K562 (cell line): ENCODE measurements around the gene MIEN1. TPM values are rescaled to one million over a fixed set of nuclear protein-coding genes. Genes with fewer than 3 reads are reported as not detected.

Experiments
- CBX1 ChIP-seq: sonication (generic); IDR thresholded peaks from 2 replicates; pipeline ENCODE4 v1.6.1; 2016; ENCODE audit warnings: antibody characterized with exemption, low read depth, mild to moderate bottlenecking
- CREB1 ChIP-seq, 2 experiments: sonication (generic) in 1 of 2; formaldehyde crosslinking in 1 of 2; IDR thresholded peaks; 2 replicates each; pipeline versions ENCODE4 v1.6.1 to v1.8.0; 2012 to 2022; ENCODE audit warnings: inconsistent platforms in 1 of 2, mild to moderate bottlenecking in 1 of 2, missing genetic modification reagents in 1 of 2, moderate library complexity in 1 of 2
- CTCF ChIP-seq, 3 experiments: IDR thresholded peaks in 2 of 3; conservative IDR thresholded peaks in 1 of 3; 2 replicates each; pipeline ENCODE4 v1.5.1; 2011 to 2012; ENCODE audit warnings: low read length in 3 of 3, mild to moderate bottlenecking in 3 of 3, control low read depth in 2 of 3, improper control_type of control experiment in 1 of 3, inconsistent platforms in 1 of 3, low read depth in 1 of 3, mixed read lengths in 1 of 3, moderate library complexity in 1 of 3; ENCODE audit not compliant: insufficient read depth in 2 of 3
- E2F8 ChIP-seq: fragments of 450-650 bp; IDR thresholded peaks from 2 replicates; pipeline ENCODE4 v1.7.1; 2018; ENCODE audit warnings: mild to moderate bottlenecking, low read depth; ENCODE audit not compliant: partially characterized antibody
- EP400 ChIP-seq: fragments of 450-650 bp; IDR thresholded peaks from 2 replicates; pipeline ENCODE4 v1.6.1; 2017; ENCODE audit warnings: antibody characterized with exemption, mild to moderate bottlenecking, moderate library complexity
- NKRF ChIP-seq: fragments of 450-650 bp; IDR thresholded peaks from 2 replicates; pipeline ENCODE4 v1.6.1; 2016; ENCODE audit warnings: borderline replicate concordance
- PRDM10 ChIP-seq: fragments of 450-650 bp; IDR thresholded peaks from 2 replicates; pipeline ENCODE4 v1.6.1; 2018; ENCODE audit not compliant: partially characterized antibody
- SMARCA5 ChIP-seq: fragments of 450-650 bp; IDR thresholded peaks from 2 replicates; pipeline ENCODE4 v1.6.1; 2016
- SOX6 ChIP-seq: fragments of 450-650 bp; IDR thresholded peaks from 2 replicates; pipeline ENCODE4 v1.6.1; 2014; ENCODE audit warnings: mild to moderate bottlenecking
- SRF ChIP-seq, 2 experiments: fragments of 250-450, 450-650 bp in 1 of 2; sonication (Bioruptor Pico) in 1 of 2; sonication (generic) in 1 of 2; formaldehyde crosslinking; IDR thresholded peaks; 2 replicates each; pipeline versions ENCODE4 v1.5.0 to v1.5.1; 2020 to 2022; ENCODE audit warnings: mild to moderate bottlenecking in 1 of 2, missing genetic modification reagents in 1 of 2
- STAT5B ChIP-seq: fragments of 250-450 bp; sonication (Bioruptor Pico); IDR thresholded peaks from 2 replicates; pipeline ENCODE4 v1.8.0; 2021; ENCODE audit warnings: mild to moderate bottlenecking, inconsistent platforms
- TFAP4 ChIP-seq: sonication (generic); formaldehyde crosslinking; IDR thresholded peaks from 2 replicates; pipeline ENCODE4 v1.8.0; 2022; ENCODE audit warnings: missing genetic modification reagents, mild to moderate bottlenecking, moderate library complexity, borderline replicate concordance
- ZFX ChIP-seq: sonication (generic); formaldehyde crosslinking; IDR thresholded peaks from 2 replicates; pipeline ENCODE4 v1.8.0; 2022; ENCODE audit warnings: mild to moderate bottlenecking, missing genetic modification reagents, moderate library complexity
- polyA plus RNA-seq, 8 experiments: library from polyadenylated mRNA; depleted of rRNA in 4 of 8; stranded (reverse) in 5 of 8; unstranded in 3 of 8; fragments of >200 nt; fragmentation: Nextera tagmentation in 2 of 8; fragmentation: Illumina TruSeq in 1 of 8; extraction: Ambion mirVana in 2 of 8; extraction: Trizol in 1 of 8; gene quantifications; 2 replicates each; pipeline versions ENCODE4 v1.2.1 to v1.2.3, GENCODE V29; 2011 to 2014; ENCODE audit warnings: inconsistent platforms in 1 of 8, missing spikeins in 1 of 8
- total RNA-seq, 7 experiments: library from RNA; depleted of rRNA in 6 of 7; stranded (reverse); fragments of >200 nt in 6 of 7; fragmentation: Illumina TruSeq in 2 of 7; extraction: Trizol in 2 of 7; gene quantifications; 2 replicates each; pipeline versions ENCODE4 v1.2.1 to v1.2.3, GENCODE V29; 2011 to 2021; ENCODE audit warnings: low replicate concordance in 1 of 7

MIEN1 gene
- total and polyA plus RNA-seq, 9 of the 15 experiments (the other 6 are each of a cell fraction or from before 2014, with no cell fraction given): 61.3 to 142 (median 78.9) TPM

GRCh38 chr17:39730095-39730921 lies at the start of gene MIEN1 (continued):
- peak; percentile 59 for TF ChIP-seq NKRF
- TF ChIP-seq PRDM10: no peak
- TF ChIP-seq CTCF (IDR thresholded peaks at IDR 0.05 in 2 of 3, conservative IDR thresholded peaks at IDR 0.05 in 1 of 3; ENCODE audit: insufficient read depth in 2 of 3, low read depth in 1 of 3, low read length in 3 of 3): peak; percentile 80 to 92 (median 85)
- TF ChIP-seq EP400: peak; percentile 75; the same call in 1 of the 2 replicates
- TF ChIP-seq STAT5B (CRISPR knock-in tag): no peak
- TF ChIP-seq SRF (CRISPR knock-in tag; IDR thresholded peaks at IDR 0.05): no peak
- peak; percentile 70 for TF ChIP-seq TFAP4 (CRISPR knock-in tag)
- peak; percentile 72 for TF ChIP-seq E2F8
- TF ChIP-seq SOX6: peak; percentile 49; the same call in 1 of the 2 replicates
- TF ChIP-seq CBX1: peak; percentile 54; the same call in 1 of the 2 replicates
- TF ChIP-seq SMARCA5: no peak
- TF ChIP-seq CREB1 (IDR thresholded peaks at IDR 0.05): peak; percentile 90
- peak; percentile 90 for TF ChIP-seq CREB1 (CRISPR knock-in tag; IDR thresholded peaks at IDR 0.05)
- TF ChIP-seq ZFX (CRISPR knock-in tag): peak; percentile 76
